IMR-90 (cell line): ENCODE results near the gene RASL10A.

Experiments used
- CTCF ChIP-seq: conservative IDR thresholded peaks from 2 replicates; pipeline ENCODE4 v1.5.1; 2012; ENCODE audit warnings: mild to moderate bottlenecking, low read depth, low read length, improper control_type of control experiment
- FOS ChIP-seq: fragments of 150-350 bp; IDR thresholded peaks from 2 replicates; pipeline ENCODE4 v1.6.1; 2016; ENCODE audit warnings: low read depth, low read length
- MAFK ChIP-seq: IDR thresholded peaks from 2 replicates; pipeline ENCODE4 v1.6.1; 2012; ENCODE audit warnings: low read depth, low read length, improper control_type of control experiment
- MXI1 ChIP-seq: IDR thresholded peaks from 2 replicates; pipeline ENCODE4 v1.6.1; 2012; ENCODE audit warnings: low read depth, mild to moderate bottlenecking, low read length, moderate library complexity, borderline replicate concordance
- POLR2A ChIP-seq: IDR thresholded peaks from 2 replicates; pipeline ENCODE4 v1.6.1; 2012; ENCODE audit warnings: mild to moderate bottlenecking, low read depth, low read length
- RAD21 ChIP-seq: IDR thresholded peaks from 2 replicates; pipeline ENCODE4 v1.6.1; 2012; ENCODE audit warnings: low read length, improper control_type of control experiment
- RCOR1 ChIP-seq: IDR thresholded peaks from 2 replicates; pipeline ENCODE4 v1.6.1; 2012; ENCODE audit warnings: mild to moderate bottlenecking, low read length, improper control_type of control experiment; ENCODE audit not compliant: insufficient replicate concordance

DNA sequence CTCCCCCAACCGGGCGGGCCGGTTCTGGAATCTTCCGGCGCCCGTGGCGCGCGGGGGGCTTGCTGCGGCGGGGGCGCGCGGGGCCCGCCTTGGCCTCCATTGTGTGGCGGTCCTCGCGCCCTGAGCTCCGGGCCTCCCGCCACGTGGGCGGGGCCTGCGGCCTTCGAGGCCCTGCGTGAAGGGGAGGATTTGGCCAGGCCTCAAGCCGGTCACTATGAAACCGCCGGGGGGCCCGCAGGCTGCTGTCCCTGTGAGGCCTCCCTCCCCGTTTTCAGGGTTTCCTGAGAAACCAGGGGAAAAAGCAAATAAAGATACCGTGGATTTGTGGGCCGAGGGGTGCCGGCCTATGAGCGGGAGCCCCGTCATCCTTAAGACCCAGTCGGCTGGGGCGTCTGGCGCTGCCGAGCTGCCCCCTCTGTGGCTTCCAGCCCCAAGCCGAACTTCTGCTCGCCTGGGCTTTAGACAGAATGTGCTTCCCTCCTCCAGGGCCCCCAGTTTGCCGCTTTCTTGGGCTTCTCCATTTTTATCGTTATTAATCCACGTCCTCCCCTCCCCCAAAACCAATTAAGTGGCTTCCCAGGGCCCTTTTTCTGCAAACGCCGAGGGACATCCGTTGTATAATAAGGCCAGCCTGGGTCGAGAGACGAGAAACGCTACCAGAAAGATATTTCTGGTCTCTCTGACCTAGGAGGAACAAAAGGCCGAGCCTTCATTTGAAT, 46.8 kb downstream of the RASL10A start:
- TF ChIP-seq MXI1 (peak; percentile 41; the same call in 1 of the 2 replicates), CTCF (no peak), POLR2A (no peak; the same call in none of the 2 replicates), RAD21 (no peak), MAFK (no peak), FOS (no peak), RCOR1 (no peak)
